ENCODE measurements around the gene TMEM52. TPM values are rescaled to one million over a fixed set of nuclear protein-coding genes. Genes with fewer than 3 reads are reported as not detected.

TMEM52 gene
- polyA plus RNA-seq, 1 of the 3 experiments (the other 2 are of a cell fraction) = 4.8 TPM

DNA sequence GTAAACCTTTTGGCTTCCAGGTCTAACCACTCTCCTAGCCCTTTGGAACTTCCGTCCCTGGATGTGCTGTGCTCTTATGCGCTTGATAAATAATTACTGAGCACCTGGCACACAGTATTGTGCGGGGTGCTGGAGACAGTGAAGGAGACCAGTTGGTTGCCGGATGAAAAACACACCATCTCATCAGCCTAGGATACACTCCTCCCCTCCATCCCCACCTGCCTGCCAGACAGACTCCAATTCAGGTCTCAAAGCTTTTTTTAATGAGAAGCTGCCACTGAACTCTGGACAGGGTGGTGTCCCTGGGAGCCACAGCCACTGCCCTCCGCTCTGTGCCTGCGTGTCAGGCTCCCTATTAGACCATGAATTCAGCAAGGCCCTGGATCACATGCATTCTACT, 37.4 kb downstream of the TMEM52 start:
- Histone ChIP-seq H3K27me3 (ENCODE audit: insufficient read depth) (no peaks in the 10 kb centered on the region), H3K79me2 (ENCODE audit: insufficient read depth) (peaks cover 100% of the 10 kb centered on the region), H3K4me2 (no peak overlapping the region), H3K9me2 (no peaks in the 10 kb centered on the region), H3K9ac (no peak overlapping the region), H3K36me3 (replicated peaks in 1 of 2; ENCODE audit: control insufficient read depth in 1 of 2, insufficient read depth in 2 of 2, low read length in 1 of 2) (peaks cover 3 to 10% of the 10 kb centered on the region in 2 experiments), H2AFZ (ENCODE audit: low read depth) (no peak overlapping the region), H4K20me1 (ENCODE audit: insufficient read depth) (peaks cover 100% of the 10 kb centered on the region), H3K9me3 (no peaks in the 10 kb centered on the region), H3F3A (replicated peaks; ENCODE audit: insufficient read depth) (peaks cover 10% of the 10 kb centered on the region), H3K27ac (ENCODE audit: low read depth in 2 of 2, low read length in 1 of 2) (no peak overlapping the region), H3K4me3 (ENCODE audit: low read depth in 2 of 2, low read length in 1 of 2) (no peak overlapping the region), H3K4me1 (ENCODE audit: control insufficient read depth in 1 of 2, insufficient read depth in 2 of 2, low read depth in 1 of 2, low read length in 1 of 2) (peaks cover 0 to 18% of the 10 kb centered on the region in 2 experiments; a peak in 2 of 4 replicates)
- ChIA-PET POLR2A (no interaction called here), CTCF (interaction anchor here (2.2 to 4.6 kb wide), 3 partner anchors 9 to 27 kb away, joined by 7 to 15 read pairs (median 8); no protein-coding TSS in a partner anchor)
- no peak for TF ChIP-seq POLR2AphosphoS5 (IDR thresholded peaks at IDR 0.05; ENCODE audit: low read depth, low read length)
- TF ChIP-seq, protein P1, sequence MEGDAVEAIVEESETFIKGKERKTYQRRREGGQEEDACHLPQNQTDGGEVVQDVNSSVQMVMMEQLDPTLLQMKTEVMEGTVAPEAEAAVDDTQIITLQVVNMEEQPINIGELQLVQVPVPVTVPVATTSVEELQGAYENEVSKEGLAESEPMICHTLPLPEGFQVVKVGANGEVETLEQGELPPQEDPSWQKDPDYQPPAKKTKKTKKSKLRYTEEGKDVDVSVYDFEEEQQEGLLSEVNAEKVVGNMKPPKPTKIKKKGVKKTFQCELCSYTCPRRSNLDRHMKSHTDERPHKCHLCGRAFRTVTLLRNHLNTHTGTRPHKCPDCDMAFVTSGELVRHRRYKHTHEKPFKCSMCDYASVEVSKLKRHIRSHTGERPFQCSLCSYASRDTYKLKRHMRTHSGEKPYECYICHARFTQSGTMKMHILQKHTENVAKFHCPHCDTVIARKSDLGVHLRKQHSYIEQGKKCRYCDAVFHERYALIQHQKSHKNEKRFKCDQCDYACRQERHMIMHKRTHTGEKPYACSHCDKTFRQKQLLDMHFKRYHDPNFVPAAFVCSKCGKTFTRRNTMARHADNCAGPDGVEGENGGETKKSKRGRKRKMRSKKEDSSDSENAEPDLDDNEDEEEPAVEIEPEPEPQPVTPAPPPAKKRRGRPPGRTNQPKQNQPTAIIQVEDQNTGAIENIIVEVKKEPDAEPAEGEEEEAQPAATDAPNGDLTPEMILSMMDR (IDR thresholded peaks at IDR 0.05) = no peak
- no peak for TF ChIP-seq MXI1 (IDR thresholded peaks at IDR 0.05; ENCODE audit: low read depth, low read length)
- TF ChIP-seq, protein P2, sequence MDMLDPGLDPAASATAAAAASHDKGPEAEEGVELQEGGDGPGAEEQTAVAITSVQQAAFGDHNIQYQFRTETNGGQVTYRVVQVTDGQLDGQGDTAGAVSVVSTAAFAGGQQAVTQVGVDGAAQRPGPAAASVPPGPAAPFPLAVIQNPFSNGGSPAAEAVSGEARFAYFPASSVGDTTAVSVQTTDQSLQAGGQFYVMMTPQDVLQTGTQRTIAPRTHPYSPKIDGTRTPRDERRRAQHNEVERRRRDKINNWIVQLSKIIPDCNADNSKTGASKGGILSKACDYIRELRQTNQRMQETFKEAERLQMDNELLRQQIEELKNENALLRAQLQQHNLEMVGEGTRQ (IDR thresholded peaks at IDR 0.05; ENCODE audit: borderline replicate concordance, low read depth, low read length) = no peak
- no peak for TF ChIP-seq YY1 (IDR thresholded peaks at IDR 0.05; ENCODE audit: low read depth)
- TF ChIP-seq TEAD4 (IDR thresholded peaks at IDR 0.05; ENCODE audit: borderline replicate concordance, insufficient read depth) = no peak
- TF ChIP-seq ELF1 (IDR thresholded peaks at IDR 0.05) = no peak
- TF ChIP-seq JUND (IDR thresholded peaks at IDR 0.05) = no peak
- TF ChIP-seq SMC3 (IDR thresholded peaks at IDR 0.05; ENCODE audit: low read depth, low read length) = no peak
- TF ChIP-seq, protein P3, sequence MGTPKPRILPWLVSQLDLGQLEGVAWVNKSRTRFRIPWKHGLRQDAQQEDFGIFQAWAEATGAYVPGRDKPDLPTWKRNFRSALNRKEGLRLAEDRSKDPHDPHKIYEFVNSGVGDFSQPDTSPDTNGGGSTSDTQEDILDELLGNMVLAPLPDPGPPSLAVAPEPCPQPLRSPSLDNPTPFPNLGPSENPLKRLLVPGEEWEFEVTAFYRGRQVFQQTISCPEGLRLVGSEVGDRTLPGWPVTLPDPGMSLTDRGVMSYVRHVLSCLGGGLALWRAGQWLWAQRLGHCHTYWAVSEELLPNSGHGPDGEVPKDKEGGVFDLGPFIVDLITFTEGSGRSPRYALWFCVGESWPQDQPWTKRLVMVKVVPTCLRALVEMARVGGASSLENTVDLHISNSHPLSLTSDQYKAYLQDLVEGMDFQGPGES (IDR thresholded peaks at IDR 0.05; ENCODE audit: low read depth, low read length) = no peak
- no peak for TF ChIP-seq NRF1 (IDR thresholded peaks at IDR 0.05; ENCODE audit: low read depth, low read length)
- TF ChIP-seq CHD2 (IDR thresholded peaks at IDR 0.05; ENCODE audit: low read length, partially characterized antibody) = no peak
- TF ChIP-seq, protein P4, sequence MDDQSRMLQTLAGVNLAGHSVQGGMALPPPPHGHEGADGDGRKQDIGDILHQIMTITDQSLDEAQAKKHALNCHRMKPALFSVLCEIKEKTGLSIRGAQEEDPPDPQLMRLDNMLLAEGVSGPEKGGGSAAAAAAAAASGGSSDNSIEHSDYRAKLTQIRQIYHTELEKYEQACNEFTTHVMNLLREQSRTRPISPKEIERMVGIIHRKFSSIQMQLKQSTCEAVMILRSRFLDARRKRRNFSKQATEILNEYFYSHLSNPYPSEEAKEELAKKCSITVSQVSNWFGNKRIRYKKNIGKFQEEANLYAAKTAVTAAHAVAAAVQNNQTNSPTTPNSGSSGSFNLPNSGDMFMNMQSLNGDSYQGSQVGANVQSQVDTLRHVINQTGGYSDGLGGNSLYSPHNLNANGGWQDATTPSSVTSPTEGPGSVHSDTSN (IDR thresholded peaks at IDR 0.05) = no peak
- TF ChIP-seq, protein P5, sequence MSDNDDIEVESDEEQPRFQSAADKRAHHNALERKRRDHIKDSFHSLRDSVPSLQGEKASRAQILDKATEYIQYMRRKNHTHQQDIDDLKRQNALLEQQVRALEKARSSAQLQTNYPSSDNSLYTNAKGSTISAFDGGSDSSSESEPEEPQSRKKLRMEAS (IDR thresholded peaks at IDR 0.05; ENCODE audit: low read depth) = no peak
- TF ChIP-seq, protein P6, sequence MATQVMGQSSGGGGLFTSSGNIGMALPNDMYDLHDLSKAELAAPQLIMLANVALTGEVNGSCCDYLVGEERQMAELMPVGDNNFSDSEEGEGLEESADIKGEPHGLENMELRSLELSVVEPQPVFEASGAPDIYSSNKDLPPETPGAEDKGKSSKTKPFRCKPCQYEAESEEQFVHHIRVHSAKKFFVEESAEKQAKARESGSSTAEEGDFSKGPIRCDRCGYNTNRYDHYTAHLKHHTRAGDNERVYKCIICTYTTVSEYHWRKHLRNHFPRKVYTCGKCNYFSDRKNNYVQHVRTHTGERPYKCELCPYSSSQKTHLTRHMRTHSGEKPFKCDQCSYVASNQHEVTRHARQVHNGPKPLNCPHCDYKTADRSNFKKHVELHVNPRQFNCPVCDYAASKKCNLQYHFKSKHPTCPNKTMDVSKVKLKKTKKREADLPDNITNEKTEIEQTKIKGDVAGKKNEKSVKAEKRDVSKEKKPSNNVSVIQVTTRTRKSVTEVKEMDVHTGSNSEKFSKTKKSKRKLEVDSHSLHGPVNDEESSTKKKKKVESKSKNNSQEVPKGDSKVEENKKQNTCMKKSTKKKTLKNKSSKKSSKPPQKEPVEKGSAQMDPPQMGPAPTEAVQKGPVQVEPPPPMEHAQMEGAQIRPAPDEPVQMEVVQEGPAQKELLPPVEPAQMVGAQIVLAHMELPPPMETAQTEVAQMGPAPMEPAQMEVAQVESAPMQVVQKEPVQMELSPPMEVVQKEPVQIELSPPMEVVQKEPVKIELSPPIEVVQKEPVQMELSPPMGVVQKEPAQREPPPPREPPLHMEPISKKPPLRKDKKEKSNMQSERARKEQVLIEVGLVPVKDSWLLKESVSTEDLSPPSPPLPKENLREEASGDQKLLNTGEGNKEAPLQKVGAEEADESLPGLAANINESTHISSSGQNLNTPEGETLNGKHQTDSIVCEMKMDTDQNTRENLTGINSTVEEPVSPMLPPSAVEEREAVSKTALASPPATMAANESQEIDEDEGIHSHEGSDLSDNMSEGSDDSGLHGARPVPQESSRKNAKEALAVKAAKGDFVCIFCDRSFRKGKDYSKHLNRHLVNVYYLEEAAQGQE (IDR thresholded peaks at IDR 0.05; ENCODE audit: low read depth, low read length) = no peak
- no peak for TF ChIP-seq RFX5 (IDR thresholded peaks at IDR 0.05; ENCODE audit: low read length)
- TF ChIP-seq RXRA (IDR thresholded peaks at IDR 0.05; ENCODE audit: borderline replicate concordance, low read depth) = no peak
- 95% methylated on average over 4 of the region's 6 CpGs for WGBS (ENCODE audit: low lambda C conversion rate)
- no peak for DNase-seq

Measured in SK-N-SH (cell line).